Activated T-cell treated with anti-CD3 and anti-CD28 coated beads for 1 hour (primary cell): ENCODE data around the gene ARID1B.

ENCODE experiments used
- DNase-seq: peaks from one replicate; pipeline ENCODE4 v3.0.0-alpha.2; 2020; ENCODE audit warnings: low read depth

The ARID1B gene

GRCh38 chr6:156776840-156777576 lies at the start of gene ARID1B:
ARID1B (plus strand) TSS chr6:156777378; CDS start chr6:156777681, 303 bp downstream.
- peak; percentile 71 for DNase-seq

GRCh38 chr6:156727715-156728385 lies 49.3 kb upstream of the ARID1B start:
- DNase-seq: no peak

- DNase-seq: no peak
Measured at GRCh38 chr6:156729248-156729647, 47.9 kb upstream of the ARID1B start.

GRCh38 chr6:156731396-156731795 lies 45.8 kb upstream of the ARID1B start:
- no peak for DNase-seq

- DNase-seq: no peak
Measured at GRCh38 chr6:156735751-156736150, 41.4 kb upstream of the ARID1B start.

GRCh38 chr6:156740604-156741003 lies 36.6 kb upstream of the ARID1B start:
- no peak for DNase-seq

GRCh38 chr6:156741287-156742073 lies 35.7 kb upstream of the ARID1B start:
- no peak for DNase-seq

- no peak for DNase-seq
Measured at GRCh38 chr6:156747715-156748114, 29.5 kb upstream of the ARID1B start.

GRCh38 chr6:156748504-156748903 lies 28.7 kb upstream of the ARID1B start:
- DNase-seq: no peak

- DNase-seq: no peak
Measured at GRCh38 chr6:156752666-156753301, 24.4 kb upstream of the ARID1B start.

GRCh38 chr6:156756630-156757610 lies 20.3 kb upstream of the ARID1B start:
- DNase-seq: no peak

- no peak for DNase-seq
Measured at GRCh38 chr6:156757849-156758248, 19.3 kb upstream of the ARID1B start.

GRCh38 chr6:156760377-156760776 lies 16.8 kb upstream of the ARID1B start:
- DNase-seq: no peak

GRCh38 chr6:156762547-156762946 lies 14.6 kb upstream of the ARID1B start:
- no peak for DNase-seq

- DNase-seq: no peak
Measured at GRCh38 chr6:156765117-156765516, 12.1 kb upstream of the ARID1B start.

- DNase-seq: no peak
Measured at GRCh38 chr6:156767603-156768467, 9.3 kb upstream of the ARID1B start.

- DNase-seq: no peak
Measured at GRCh38 chr6:156771047-156771446, 6.1 kb upstream of the ARID1B start.

GRCh38 chr6:156771761-156772160 lies 5.4 kb upstream of the ARID1B start:
- DNase-seq: no peak

- DNase-seq: no peak
Measured at GRCh38 chr6:156773476-156773875, 3.7 kb upstream of the ARID1B start.
